Measurements from ENCODE around the gene D2HGDH. TPM values are rescaled to one million over a fixed set of nuclear protein-coding genes. Genes with fewer than 3 reads are reported as not detected.
A peak's percentile ranks its signal among the peaks of the same experiment; 100 is the strongest.
"Not testable (repeated sequence)": the region's sequence is repeated elsewhere in the genome, so short reads cannot be mapped to it uniquely, and the experiment has no call there.

D2HGDH gene
- total RNA-seq, 1 donor from 2014 or later: 36.5 TPM

DNA sequence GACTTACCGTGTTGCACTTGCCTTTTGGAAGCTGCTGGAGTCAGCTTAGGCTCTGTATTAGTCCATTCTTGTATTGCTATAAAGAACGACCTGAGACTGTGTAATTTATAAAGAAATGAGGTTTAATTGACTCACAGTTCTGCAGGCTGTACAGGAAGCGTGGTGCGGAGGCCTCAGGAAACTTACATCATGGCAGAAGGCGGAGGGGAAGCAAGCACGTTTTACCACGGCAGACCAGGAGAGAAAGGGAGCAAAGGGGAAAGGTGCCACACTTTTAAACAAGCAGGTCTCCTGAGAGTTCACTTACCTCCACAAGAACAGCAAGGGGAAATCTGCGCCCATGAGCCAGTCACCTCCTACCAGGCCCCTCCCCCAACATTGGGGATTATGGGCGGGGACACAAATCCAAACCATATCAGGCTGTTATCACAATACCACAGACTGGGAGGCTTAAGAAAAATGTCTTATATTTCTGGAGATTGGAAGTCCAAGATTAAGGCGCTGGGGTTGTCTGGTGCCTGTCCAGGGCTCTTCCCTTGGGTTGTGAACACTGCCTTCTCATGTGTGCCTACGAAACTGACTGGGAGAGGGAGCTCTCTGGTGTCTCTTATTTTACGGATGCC, 3.6 kb upstream of the D2HGDH start:
- Mint-ChIP-seq H3K9me3 (no peaks in the 10 kb centered on the region), H3K4me1 (ENCODE audit: low read depth) (peaks cover 26% of the 10 kb centered on the region), H3K27me3 (ENCODE audit: low read depth) (no peaks in the 10 kb centered on the region), H3K4me3 (ENCODE audit: low read depth) (no peak overlapping the region), H3K27ac (peak overlapping the region; percentile 73), H3K36me3 (ENCODE audit: low read depth) (peaks cover under 1% of the 10 kb centered on the region)
- intact Hi-C loops (cut with micrococcal nuclease): loop anchor here (5.0 kb wide), 2 partner anchors 43 to 132 kb away; partner anchors contain the start of gene DTYMK
- DNase-seq (ENCODE audit: low spot score): no peak

- intact Hi-C loops (cut with micrococcal nuclease): loop anchor here (5.0 kb wide), 2 partner anchors 45 to 130 kb away; partner anchors contain the start of gene DTYMK
- not testable (repeated sequence) for H3K27me3 Mint-ChIP-seq (ENCODE audit: low read depth); H3K4me3 Mint-ChIP-seq (ENCODE audit: low read depth); H3K36me3 Mint-ChIP-seq (ENCODE audit: low read depth); H3K9me3 Mint-ChIP-seq
- Mint-ChIP-seq H3K4me1 (ENCODE audit: low read depth) (peaks cover 29% of the 10 kb centered on the region), H3K27ac (peak overlapping the region; percentile 8)
- peak; percentile 63 for DNase-seq (ENCODE audit: low spot score)
These were observed 1.8 kb upstream of the D2HGDH start for GRCh38 chr2:241732513-241733186.

DNA sequence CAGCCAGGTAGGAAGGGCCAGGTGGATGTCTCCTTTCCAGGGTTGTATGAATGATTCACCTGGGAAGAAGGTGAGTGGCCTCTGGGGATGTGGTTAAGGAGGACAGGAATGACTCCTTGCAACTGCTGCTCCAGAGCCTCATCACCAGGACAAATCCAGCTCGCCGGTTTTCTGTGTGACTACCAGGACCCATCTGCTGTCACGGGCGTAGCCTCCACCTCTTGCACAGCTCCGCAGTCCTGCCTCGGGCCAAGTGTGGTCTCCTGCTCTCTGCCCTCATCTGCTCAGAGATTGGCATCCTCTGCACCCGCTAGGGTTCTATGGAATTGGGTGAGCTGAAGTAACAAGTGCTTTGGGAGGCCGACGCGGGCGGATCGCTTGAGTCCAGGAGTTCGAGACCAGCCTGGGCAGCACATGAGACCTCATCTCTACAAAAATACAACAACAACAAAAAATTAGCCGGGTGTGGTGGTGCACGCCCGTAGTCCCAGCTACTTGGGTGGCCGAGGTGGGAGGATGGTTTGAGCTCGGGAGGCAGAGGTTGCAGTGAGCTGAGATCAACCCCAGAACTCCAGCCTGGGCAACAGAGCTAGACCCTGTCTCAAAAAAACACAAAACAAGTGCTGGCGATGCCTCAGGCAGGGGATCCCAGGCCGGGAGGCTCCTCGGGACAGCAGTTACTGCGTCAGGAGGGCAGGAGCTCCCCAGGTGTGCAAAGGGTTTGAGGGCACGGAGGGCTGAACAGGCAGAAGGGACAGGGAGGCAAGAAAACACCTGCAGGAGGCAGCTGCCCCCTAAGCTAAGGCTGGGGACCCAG, 831 bp upstream of the D2HGDH start:
- Mint-ChIP-seq H3K27me3 (ENCODE audit: low read depth) (no peaks in the 10 kb centered on the region), H3K27ac (no peak overlapping the region), H3K4me3 (ENCODE audit: low read depth) (peak overlapping the region; percentile 47), H3K9me3 (no peaks in the 10 kb centered on the region), H3K36me3 (ENCODE audit: low read depth) (peaks cover 12% of the 10 kb centered on the region), H3K4me1 (ENCODE audit: low read depth) (peaks cover 33% of the 10 kb centered on the region)
- DNase-seq (ENCODE audit: low spot score): no peak
- intact Hi-C loops (cut with micrococcal nuclease): loop anchor here (1.0 to 5.0 kb wide), 5 partner anchors 31 to 148 kb away; partner anchors contain the start of genes ATG4B, DTYMK, ING5 and THAP4

DNA sequence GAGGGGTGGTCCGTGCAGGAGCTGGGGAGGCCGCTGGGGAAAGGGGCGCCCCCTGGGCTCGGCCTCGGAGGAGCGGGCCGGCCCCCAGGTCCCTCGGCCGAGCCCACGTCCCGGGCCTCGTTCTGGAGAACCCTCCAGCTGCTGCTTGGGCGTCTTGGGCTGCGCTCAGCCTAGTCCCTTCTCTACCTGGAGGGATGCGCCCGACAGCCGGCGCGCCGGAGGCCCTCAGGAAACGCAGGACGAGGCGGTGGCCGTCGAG, 293 bp upstream of the D2HGDH start:
- intact Hi-C loops (cut with micrococcal nuclease): loop anchor here (1.0 to 5.0 kb wide), 5 partner anchors 32 to 147 kb away; partner anchors contain the start of genes ATG4B, DTYMK, ING5 and THAP4
- Mint-ChIP-seq H3K36me3 (ENCODE audit: low read depth) (peaks cover 13% of the 10 kb centered on the region), H3K27ac (no peak overlapping the region), H3K27me3 (ENCODE audit: low read depth) (no peaks in the 10 kb centered on the region), H3K4me1 (ENCODE audit: low read depth) (peaks cover 37% of the 10 kb centered on the region), H3K4me3 (ENCODE audit: low read depth) (peak overlapping the region; percentile 42), H3K9me3 (no peaks in the 10 kb centered on the region)
- DNase-seq (ENCODE audit: low spot score): no peak

DNA sequence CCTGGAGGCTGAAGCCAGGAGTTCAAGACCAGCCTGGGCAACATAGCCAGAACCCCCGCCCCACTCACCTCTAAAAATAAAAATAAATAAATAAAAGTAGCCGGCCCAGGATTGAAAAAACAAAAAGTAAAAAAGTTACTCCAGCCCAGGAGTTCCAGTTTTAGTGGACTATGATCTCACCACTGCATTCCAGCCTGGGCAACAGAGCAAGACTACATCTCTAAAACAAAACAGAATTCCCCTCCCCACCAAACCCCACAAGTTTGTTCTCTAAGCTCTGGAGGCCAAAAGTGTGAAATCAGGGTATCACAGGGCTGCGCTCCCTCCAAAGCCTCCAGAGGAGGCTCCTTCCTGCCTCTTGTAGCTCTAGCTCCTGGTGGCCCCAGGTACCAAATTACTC, 1.7 kb downstream of the D2HGDH start:
- Mint-ChIP-seq H3K27me3 (ENCODE audit: low read depth) (no peaks in the 10 kb centered on the region), H3K4me3 (ENCODE audit: low read depth) (peak overlapping the region; percentile 73), H3K4me1 (ENCODE audit: low read depth) (peaks cover 36% of the 10 kb centered on the region), H3K27ac (no peak overlapping the region), H3K36me3 (ENCODE audit: low read depth) (peaks cover 13% of the 10 kb centered on the region), H3K9me3 (no peaks in the 10 kb centered on the region)
- DNase-seq (ENCODE audit: low spot score): no peak
- intact Hi-C loops (cut with micrococcal nuclease): no loop called here

DNA sequence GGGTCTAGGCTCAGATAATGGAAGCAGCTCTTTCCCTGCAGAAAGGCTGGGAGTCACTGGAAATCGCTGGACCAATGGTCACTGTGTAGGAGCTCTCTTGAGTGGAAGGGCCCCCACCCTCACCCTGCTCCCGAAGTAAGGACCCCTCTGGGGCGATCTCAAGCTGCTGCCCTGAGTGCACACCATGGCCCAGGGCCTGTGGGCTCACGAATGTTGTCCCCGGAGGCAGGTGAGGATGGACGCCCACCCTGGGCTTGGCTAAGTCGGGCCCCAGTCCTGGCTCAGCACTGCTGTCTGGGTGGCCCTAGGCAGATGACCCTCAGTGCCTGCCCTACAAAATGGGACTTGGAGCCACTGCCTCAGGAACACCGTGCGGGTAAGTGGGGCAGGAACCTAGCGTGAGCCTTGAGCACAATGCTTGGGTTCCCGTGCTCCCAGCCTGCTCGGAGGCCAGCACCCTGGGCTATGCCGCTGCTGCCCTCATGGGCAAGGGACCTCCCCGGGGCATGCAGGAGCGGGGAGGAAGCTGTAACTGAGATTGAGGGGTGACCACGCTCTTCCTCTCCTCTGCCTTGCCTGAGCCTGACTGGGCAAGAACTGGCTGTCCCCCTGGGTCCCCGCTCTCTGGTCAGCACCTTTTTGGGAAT, 3.7 kb downstream of the D2HGDH start:
- peaks cover 13% of the 10 kb centered on the region for H3K36me3 Mint-ChIP-seq (ENCODE audit: low read depth)
- H3K4me1 Mint-ChIP-seq (ENCODE audit: low read depth): peaks cover 27% of the 10 kb centered on the region
- H3K4me3 Mint-ChIP-seq (ENCODE audit: low read depth): no peak overlapping the region
- intact Hi-C loops (cut with micrococcal nuclease): no loop called here
- no peaks in the 10 kb centered on the region for H3K9me3 Mint-ChIP-seq
- H3K27me3 Mint-ChIP-seq (ENCODE audit: low read depth): no peaks in the 10 kb centered on the region
- no peak overlapping the region for H3K27ac Mint-ChIP-seq
- no peak for DNase-seq (ENCODE audit: low spot score)

DNA sequence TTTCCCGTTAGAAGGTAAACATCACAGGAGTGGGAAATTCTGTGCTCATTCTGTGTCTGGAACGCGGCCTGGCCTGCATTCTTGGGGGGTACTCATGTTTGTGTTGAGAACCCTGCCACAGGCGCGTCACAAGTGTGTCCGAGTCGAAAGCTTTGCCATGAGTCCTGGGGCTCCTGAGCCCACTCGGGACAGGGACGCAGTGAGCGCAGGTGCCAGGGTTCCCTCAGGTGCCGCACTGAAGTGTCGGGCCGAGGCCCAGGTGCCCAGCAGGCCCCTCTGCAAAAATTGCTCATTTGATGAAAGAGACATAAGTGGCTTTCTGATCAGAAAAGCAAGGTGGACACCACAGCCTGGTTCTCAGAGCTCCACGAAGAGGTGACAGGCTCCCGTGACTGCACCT, 4.7 kb downstream of the D2HGDH start:
- intact Hi-C loops (cut with micrococcal nuclease): no loop called here
- no peaks in the 10 kb centered on the region for H3K27me3 Mint-ChIP-seq (ENCODE audit: low read depth)
- peaks cover 27% of the 10 kb centered on the region for H3K4me1 Mint-ChIP-seq (ENCODE audit: low read depth)
- no peak overlapping the region for H3K4me3 Mint-ChIP-seq (ENCODE audit: low read depth)
- peaks cover 22% of the 10 kb centered on the region for H3K36me3 Mint-ChIP-seq (ENCODE audit: low read depth)
- H3K27ac Mint-ChIP-seq: peak overlapping the region; percentile 59
- DNase-seq (ENCODE audit: low spot score): no peak
- H3K9me3 Mint-ChIP-seq: no peaks in the 10 kb centered on the region

DNA sequence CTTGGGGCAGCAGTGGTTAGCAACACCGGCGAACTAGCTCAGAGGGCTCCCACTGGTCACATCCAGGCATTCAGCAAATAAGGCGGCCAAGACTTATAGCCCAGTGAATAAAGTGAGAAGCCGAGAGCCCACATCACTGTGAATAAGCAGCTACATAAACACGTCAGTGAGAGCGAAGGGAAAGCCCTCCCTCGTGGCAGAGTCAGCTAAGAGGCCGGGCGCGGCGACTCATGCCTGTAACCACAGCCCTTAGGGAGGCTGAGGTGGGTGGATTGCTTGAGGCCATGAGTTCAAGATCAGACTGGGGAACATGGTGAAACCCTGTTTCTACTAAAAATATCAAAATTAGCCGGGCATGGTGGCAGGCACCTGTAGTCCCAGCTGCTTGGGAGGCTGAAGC, 5.2 kb downstream of the D2HGDH start:
- no peak for DNase-seq (ENCODE audit: low spot score)
- no peaks in the 10 kb centered on the region for H3K9me3 Mint-ChIP-seq
- H3K4me3 Mint-ChIP-seq (ENCODE audit: low read depth): no peak overlapping the region
- H3K4me1 Mint-ChIP-seq (ENCODE audit: low read depth): peaks cover 27% of the 10 kb centered on the region
- H3K36me3 Mint-ChIP-seq (ENCODE audit: low read depth): peaks cover 24% of the 10 kb centered on the region
- no peaks in the 10 kb centered on the region for H3K27me3 Mint-ChIP-seq (ENCODE audit: low read depth)
- peak overlapping the region; percentile 59 for H3K27ac Mint-ChIP-seq
- intact Hi-C loops (cut with micrococcal nuclease): no loop called here

- Mint-ChIP-seq H3K4me1 (ENCODE audit: low read depth) (peaks cover 27% of the 10 kb centered on the region), H3K36me3 (ENCODE audit: low read depth) (peaks cover 38% of the 10 kb centered on the region), H3K27ac (peak overlapping the region; percentile 14), H3K9me3 (peaks cover 2% of the 10 kb centered on the region), H3K27me3 (ENCODE audit: low read depth) (no peaks in the 10 kb centered on the region), H3K4me3 (ENCODE audit: low read depth) (no peak overlapping the region)
- no peak for DNase-seq (ENCODE audit: low spot score)
- intact Hi-C loops (cut with micrococcal nuclease): no loop called here
These were observed 6.6 kb downstream of the D2HGDH start for GRCh38 chr2:241741016-241741415.

- peaks cover 41% of the 10 kb centered on the region for H3K36me3 Mint-ChIP-seq (ENCODE audit: low read depth)
- intact Hi-C loops (cut with micrococcal nuclease): no loop called here
- peaks cover 4% of the 10 kb centered on the region for H3K9me3 Mint-ChIP-seq
- no peak for DNase-seq (ENCODE audit: low spot score)
- H3K27me3 Mint-ChIP-seq (ENCODE audit: low read depth): no peaks in the 10 kb centered on the region
- H3K4me3 Mint-ChIP-seq (ENCODE audit: low read depth): no peak overlapping the region
- peaks cover 26% of the 10 kb centered on the region for H3K4me1 Mint-ChIP-seq (ENCODE audit: low read depth)
- no peak overlapping the region for H3K27ac Mint-ChIP-seq
These were observed 8.0 kb downstream of the D2HGDH start for GRCh38 chr2:241742320-241742939.

- H3K9me3 Mint-ChIP-seq; H3K4me3 Mint-ChIP-seq (ENCODE audit: low read depth); H3K27me3 Mint-ChIP-seq (ENCODE audit: low read depth); H3K27ac Mint-ChIP-seq; intact Hi-C loops (cut with micrococcal nuclease); DNase-seq (ENCODE audit: low spot score): not testable (repeated sequence)
- H3K4me1 Mint-ChIP-seq (ENCODE audit: low read depth): peaks cover 22% of the 10 kb centered on the region
- H3K36me3 Mint-ChIP-seq (ENCODE audit: low read depth): peaks cover 36% of the 10 kb centered on the region
These were observed 8.6 kb downstream of the D2HGDH start for GRCh38 chr2:241743008-241743407.

GRCh38 chr2:241743620-241744019, 9.2 kb downstream of the D2HGDH start:
- H3K4me1 Mint-ChIP-seq (ENCODE audit: low read depth): peaks cover 20% of the 10 kb centered on the region
- H3K27ac Mint-ChIP-seq: no peak overlapping the region
- intact Hi-C loops (cut with micrococcal nuclease): no loop called here
- DNase-seq (ENCODE audit: low spot score): no peak
- H3K27me3 Mint-ChIP-seq (ENCODE audit: low read depth): no peaks in the 10 kb centered on the region
- H3K9me3 Mint-ChIP-seq: peaks cover 4% of the 10 kb centered on the region
- H3K36me3 Mint-ChIP-seq (ENCODE audit: low read depth): peaks cover 34% of the 10 kb centered on the region
- no peak overlapping the region for H3K4me3 Mint-ChIP-seq (ENCODE audit: low read depth)
